HCEC 1CT (cell line): ENCODE data around the gene FGF14.

Experiments
- DNase-seq: peaks from one replicate; pipeline ENCODE4 v3.0.0-alpha.2; 2017

Gene FGF14

DNA sequence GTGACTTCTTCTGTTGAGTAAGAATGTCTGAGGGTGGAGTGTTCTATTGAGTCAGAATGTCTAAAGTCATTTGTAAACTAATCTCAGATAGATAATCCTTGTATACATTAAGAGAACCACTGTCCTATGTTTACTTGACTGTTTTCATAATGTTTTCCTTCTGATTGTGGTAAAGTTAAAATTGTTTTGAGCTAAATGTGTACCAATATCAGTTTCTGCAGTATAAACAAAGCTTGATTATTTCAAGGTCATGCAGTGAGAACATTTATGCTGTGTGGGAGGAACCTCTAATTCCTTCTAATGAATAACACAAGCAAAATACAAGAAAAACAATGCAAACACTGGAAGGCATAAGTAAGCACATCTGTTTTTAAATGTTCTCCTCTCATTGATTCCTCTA lies 434.6 kb downstream of the FGF14 start:
- no peak for DNase-seq

DNA sequence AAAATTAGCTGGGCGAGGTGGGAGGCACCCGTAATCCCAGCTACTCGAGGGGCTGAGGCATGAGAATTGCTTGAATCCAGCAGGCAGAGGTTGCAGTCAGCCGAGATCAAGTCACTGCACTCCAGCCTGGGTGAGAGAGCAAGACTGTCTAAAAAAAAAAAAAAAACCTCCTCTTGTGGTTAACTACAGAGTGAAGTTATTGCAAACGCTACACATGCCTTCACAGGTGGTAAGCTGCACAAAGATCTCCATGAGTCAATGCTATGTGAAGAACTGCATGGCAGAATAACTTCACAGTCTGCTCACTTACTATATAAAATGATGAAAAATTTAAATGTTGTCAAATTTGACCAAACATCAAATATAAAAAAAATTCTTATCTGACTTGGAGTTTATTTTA lies 436.8 kb downstream of the FGF14 start:
- no peak for DNase-seq

DNA sequence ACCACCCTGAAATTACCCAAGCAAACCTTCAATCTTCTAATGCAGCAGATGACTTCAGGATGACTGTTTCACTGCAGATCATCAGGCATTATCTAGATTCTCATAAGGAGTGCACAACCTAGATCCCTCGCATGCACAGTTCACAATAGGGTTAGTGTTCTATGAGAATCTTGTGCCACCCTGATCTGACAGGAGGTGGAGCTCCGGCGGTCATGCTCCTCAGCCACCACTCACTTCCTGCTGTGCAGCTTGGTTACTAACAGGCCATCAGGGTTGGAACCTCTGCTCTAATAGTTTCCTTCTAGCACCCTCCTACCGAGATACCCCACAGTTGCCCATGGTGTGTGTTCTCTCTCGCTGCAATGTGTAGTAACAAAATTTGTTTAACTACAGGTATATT lies 442.8 kb downstream of the FGF14 start:
- no peak for DNase-seq

DNA sequence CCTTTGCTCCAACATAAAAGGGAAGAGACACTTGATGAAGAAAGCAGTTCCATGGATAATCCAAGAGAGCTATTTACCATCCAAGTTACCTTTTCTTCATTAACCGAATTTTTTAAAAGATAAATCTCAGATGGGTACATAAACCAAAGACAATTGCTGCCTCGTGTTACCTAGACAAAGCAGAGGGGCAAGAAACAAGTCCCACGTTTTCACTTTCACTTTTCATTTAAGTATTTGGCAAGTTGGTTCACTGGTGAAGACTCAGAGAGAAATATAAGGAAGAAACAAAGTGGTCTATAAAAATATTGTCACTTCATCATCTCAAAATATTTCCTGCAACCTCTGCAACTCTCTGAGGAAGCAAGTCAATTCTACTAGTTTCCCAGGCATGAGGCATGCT lies 446.1 kb downstream of the FGF14 start:
- DNase-seq, result no peak

DNA sequence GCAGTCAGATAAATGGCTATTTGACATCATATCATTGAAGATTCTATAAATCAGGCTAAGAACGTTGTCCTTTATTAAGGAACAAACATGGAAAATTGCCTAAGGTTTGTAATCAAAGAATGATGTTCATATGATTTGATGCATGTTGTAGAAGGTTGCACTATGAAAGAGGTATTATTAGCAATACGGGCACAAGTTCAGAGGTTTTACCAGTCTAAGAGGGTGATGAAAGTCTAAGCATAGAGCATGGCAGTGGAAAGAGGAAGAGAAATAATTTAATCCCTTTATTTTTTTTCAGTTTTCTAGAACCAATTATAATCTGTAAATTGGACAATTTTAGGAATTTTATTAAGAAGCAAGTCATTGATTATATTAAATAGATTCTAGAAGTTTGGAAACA lies 450.7 kb downstream of the FGF14 start:
- DNase-seq, result no peak

DNA sequence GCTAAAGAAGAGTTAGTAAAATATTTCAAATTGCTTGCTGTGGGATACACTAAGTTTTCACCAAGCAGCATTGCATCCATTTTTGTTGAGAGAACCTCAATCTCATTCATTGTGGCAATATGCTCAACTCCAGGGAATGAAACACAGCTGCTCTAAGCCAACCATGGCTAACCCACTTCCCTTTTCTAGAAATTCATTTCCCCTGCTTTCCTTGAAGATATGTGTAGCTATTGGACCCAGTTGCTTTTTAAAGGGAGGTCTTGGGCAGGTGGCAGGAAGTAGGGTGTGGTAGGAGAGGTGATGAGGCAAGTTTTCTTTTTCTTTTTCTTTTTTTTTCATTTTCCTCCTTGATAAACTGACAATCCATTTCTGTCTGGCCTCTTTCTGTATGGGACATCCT lies 452.2 kb downstream of the FGF14 start:
- DNase-seq, result no peak

DNA sequence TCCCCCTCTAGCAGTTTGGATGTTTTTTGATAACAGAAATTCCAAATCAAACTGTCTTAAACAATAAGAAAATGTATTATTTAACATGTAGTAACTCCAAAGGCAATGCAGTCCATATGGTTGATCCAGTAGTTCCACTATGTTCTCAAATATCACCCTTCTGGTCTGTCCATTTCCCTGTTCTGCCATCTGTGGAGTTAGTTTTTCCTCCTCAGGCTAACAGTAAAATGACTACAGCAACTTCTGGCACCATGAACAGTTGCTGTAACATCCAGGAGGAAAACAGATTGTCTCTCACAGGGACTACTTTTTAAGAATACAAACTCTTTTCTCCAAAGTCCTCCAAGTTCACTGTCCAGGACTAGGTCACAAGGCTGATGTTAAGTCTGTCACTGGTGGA lies 455.4 kb downstream of the FGF14 start:
- DNase-seq, result no peak

DNA sequence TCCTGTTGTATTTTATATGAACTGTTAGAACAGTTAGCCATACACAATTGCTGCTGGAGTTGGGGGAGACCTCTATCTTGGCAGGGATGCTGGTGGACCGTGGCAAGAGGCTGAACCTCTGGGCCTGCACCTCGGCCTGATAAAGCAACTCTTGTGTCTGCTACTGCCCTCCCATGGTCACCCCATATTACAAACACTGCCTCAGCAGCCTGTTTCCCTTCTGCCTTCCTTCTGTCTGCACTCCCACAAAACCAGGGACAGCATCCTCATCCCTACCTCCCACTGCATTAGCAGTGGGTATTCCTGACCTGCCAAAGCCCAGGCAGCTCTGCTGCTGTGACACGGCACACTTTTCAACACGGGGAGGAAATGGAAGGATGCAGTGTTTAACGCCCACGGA lies 456.4 kb downstream of the FGF14 start:
- no peak for DNase-seq

DNA sequence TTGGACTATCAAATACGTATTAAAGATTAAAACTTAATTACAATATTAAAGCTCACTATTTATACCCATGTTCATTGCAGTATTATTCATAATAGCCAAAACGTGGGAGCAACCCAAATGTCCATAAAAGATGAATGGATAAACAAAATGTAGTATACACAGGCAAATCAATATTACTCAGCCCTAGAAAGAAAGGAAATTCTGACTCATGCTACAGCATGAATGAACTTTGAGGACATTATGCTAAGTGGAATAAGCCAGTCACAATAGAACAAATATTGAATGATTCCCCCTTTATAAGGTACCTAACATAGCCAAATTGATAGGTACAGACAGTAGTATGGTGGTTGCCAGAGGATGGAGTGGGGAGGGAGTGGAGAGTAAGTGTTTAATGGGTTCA lies 457.3 kb downstream of the FGF14 start:
- DNase-seq, result peak; percentile 30

DNA sequence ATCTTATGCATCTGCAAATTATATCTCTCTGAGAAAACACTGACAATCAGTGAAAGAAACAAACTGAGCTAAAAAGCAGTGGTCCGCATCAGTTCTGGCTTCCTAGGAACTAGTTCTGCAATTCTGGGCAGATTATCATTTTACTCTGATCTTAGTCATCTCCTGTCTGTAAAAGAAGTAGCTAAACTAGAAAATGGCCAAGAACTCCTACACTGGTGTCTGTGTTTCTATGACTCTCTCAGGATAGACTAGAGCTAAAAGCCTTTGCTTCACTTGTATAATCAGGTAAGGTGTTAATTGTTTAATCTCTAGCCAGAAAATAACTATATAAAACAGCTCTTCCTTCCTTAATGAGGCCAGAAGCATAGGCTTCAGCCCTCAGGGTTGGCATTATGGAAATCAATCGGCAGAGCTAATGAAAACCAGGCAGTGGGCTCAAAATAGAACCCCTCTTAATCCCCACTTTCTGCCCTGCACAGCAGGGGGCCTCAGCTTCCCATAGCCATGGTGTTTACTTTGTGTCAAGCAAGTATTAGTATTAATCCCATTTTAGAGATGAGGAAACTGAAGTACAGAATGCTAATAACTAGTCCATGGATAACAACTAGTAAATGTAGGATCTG lies 459.2 kb downstream of the FGF14 start:
- no peak for DNase-seq

DNA sequence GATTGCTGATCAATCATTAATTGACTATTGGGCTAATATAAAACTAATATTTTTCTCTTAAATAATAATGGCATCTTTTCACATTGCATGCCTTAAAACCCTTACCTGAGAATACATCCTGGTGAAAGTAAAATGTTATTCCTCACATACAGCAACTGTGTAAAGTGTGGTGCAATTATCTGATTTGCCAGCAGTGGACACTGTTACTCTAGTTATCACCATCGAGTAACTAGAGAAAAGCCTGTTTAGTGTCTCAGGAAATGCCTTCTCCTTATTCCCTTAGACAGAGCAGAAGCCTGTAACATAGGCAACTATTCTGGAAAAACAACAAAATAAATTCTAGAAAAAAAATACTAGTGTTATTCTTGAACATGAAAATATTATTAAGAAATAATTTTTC lies 459.8 kb downstream of the FGF14 start:
- DNase-seq, result peak; percentile 24

DNA sequence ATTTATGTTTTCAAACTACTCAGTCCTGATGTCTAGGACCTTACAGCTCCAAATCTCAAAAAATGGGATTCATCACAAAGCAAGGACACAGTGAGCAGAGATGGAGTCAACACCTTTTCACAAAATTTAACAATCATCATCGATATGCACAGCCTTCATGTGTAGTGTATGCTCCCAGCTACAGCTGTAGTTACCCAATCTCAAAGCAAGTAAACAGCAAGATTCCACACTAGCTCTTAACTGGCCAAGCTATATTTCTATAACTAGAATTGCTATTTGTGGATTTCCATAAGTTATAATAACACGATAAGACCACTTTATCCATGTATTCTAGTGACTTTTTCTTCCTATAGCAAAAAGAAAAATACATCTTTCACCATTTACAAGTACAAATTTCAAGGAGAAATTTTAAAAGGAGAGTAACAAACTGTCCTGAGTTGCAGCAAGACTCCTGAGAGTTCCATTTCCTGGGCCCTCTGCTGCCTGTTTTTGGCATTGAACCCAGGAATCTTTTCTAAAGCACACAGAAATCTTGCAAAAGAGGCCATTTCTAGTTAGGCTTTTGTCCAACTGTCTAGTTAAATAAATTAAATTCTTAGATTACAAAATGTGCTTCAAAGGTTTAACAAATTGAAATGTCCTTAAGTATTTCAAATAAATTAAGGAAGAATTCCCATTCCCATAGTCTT lies 460.6 kb downstream of the FGF14 start:
- peak; percentile 6 for DNase-seq

DNA sequence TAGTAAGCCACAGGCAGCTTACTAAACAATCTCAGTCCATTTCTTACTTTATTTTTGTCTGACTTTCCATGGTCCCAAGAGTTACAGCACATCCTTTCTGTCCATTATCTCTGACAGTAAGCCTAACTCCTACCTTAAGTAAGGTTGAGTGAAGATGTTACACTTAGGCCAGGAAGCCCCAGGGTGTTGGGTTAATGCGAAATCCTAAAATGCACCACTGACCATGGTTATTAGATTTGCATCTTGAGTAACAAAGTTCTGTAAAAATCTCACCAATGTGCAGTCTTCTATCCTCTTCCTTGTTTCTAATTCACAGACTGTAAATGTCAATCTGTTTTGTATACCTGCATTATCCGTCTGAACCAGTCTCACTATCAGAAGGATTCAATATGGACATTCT lies 462.5 kb downstream of the FGF14 start:
- DNase-seq, result no peak

DNA sequence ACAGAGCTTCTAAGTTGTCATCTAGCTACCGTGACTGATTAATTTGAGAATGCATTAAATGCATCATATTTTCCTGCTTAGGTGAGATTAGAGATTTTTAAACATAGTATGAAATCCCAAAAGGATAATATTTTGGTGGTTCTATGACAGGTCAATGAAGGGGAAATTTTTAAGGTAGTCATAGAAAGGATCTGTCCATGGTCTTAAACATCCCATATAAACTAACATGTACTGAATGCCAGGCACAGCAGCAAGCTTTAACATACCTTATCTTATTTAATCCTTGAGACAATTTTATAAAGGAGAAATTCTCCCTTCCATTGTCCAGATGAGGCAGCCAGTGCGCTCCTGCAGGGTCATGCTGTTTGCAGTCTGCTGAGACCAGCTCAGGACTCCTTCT lies 466.0 kb downstream of the FGF14 start:
- no peak for DNase-seq

DNA sequence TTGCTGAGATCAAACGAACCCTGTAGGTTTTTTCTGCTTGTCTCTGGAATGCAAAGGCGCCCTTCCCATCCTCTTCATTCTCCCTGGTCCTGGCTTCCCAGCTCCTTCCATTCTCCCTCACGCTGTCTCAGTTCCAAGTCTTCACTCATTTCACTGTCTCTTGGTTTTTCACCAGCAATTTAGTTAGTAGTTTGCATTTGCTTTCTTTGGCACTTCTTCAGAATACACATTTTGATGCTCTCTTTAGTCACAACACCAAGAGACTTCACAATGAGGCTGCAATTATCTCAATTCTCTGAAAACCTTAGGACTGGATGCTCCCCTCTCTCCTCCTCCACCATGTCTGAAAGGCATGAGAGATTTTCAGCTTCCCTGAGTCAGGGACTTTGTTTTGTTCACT lies 470.7 kb downstream of the FGF14 start:
- DNase-seq, result no peak

DNA sequence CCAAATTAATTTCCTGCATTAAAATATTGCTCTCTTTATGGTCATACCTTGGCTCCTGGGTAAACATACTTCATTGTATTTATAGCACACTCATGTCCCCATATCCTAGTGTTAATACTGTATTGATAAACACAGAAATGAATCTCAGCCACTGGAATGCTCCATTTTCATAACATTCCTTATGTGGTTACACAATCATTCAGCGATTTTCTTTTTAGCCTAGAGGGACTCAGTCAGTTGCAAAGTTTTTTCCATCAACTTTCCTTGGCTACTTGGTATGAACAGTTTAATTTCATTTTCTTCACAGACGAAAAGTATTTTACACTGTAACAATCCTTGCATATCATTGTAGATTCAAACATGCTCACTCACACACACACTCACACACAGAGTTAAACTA lies 471.5 kb downstream of the FGF14 start:
- DNase-seq, result peak; percentile 6

DNA sequence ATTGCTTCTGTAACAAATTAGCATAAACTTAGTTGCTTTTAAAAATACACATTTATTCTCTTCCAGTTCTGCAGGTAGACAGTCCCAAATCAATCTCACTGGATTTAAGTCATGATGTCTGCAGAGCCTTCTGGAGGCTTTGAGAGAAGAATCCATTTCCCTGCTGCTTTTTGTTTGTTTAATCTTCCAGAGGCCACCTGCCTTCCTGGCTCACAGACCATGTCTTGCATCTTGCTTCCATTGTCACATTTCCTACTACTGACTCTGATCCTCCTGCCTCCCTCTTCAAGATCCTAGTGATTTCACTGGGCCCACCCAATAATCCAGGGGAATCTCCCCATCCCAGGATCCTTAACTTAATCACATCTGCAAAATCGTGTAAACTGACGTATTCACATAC lies 476.1 kb downstream of the FGF14 start:
- no peak for DNase-seq

DNA sequence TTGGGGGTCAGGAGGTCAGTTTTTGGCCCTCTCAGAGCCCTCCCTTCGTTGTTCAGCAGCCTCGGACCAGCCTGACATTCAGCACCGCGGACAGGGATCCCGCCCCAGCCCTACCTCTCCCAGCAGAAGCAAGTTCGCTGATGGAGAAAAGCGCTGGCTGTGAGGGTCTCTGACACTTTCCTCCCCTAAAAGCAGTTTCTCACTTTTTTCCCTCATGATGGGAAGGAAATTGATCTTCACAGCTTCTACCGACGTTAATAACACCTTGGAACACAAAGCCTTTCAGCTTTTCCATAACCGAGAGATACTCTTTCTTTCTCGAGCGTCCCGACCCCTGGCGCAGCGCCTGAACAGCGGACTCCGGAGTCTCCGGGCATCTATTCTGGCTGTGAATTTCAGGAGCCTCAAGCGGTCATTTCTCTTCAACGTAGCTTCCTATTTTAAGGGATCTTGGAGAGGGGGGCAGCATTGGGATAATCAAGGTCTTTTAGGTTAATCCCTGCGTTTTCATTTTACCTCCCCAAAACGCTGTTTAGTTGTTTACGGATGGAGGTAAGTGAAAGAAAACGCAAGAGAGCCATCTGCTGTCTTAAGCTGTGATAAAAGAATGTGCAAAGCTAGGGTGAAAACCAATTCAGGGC lies 482.2 kb downstream of the FGF14 start:
- no peak for DNase-seq

DNA sequence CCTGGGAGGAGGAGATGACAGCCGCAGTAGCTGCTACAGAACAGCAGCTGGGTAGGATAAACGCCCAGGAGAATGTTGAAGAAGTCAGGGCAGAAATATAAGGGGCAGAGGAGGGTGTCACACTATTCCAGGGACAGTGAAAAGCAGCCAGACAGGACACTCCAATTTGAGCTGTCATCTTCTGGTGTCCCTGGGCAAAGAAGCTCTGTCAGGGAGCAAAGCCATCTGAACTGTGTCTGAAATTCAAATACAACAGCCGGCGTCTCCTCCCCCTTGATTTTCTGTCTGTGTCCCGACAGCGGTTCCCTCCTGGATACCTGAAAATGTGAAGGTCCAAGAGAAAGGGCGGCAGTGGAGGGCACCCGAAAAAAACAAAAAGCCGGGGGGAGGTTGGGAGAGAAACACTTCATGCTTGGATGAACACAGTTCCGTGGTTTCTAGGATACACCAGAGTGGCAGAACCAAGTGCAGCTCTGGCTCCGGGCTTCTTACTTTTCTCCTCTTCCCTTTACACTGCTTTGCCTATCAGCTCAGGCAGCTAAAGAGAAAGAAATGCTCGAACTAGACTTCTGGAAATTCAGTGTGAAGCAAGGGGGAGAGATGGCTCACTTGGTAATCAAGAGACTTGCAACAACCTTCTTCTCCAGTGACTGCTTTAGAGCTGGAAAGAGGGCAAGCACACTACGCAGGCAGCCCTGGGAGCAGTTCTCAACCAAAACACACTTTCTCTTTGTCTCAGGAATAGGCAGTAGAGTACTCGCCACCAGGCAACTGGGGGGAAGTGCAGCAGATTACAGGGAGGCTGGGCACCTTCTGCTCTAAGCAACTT lies 483.8 kb downstream of the FGF14 start:
- DNase-seq, result no peak

DNA sequence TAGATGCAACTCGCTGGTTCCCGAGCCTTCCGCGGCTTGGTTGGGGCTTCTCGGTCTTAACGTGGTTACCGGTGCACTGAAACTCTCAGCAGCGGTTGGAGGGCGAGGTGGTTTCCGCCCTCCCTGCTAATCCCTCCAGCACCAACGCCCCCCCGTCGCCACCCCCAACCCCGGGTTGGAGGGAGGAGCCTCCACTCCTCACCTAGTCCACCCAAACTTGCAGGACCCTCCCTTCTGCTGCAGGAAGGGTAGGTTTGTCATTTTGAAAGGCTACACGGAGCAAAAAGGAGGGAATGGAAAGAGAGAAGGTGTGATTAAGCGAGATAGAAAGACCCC lies 484.4 kb downstream of the FGF14 start:
- no peak for DNase-seq

DNA sequence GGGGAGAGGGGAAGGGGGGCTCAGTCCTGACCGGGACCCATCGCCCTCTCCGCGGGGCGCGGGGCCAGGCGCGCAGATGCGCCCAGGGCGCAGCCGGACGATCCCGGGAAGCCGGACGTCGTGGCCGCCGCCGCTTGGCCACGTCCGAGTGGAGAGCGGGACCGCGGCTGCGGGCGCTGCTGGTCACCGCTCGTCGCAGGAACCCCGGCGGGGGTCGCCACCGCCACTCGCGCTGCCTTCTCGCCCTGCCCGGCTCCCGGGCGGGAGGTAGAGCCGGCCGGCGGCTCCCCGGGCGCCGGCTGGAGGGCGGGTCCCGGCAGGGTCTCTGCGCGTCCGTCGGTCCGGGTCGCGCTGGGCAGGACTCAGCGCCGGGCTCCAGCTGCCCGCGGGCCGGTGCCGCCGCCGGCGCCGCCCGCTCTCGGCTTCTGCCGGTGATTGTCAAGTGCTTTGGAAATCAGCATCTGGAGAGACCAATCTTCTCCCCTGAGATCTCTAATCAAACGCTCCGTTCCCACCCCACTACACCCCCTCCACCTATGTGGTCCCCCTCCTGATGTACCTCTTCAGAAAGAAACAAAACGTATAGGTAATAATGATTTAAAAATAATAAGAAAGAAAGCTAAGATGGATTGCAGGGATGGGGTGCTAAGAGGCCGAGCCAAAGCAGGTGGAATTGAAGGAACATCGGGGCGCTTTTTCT lies 484.9 kb downstream of the FGF14 start:
- DNase-seq, result no peak

DNA sequence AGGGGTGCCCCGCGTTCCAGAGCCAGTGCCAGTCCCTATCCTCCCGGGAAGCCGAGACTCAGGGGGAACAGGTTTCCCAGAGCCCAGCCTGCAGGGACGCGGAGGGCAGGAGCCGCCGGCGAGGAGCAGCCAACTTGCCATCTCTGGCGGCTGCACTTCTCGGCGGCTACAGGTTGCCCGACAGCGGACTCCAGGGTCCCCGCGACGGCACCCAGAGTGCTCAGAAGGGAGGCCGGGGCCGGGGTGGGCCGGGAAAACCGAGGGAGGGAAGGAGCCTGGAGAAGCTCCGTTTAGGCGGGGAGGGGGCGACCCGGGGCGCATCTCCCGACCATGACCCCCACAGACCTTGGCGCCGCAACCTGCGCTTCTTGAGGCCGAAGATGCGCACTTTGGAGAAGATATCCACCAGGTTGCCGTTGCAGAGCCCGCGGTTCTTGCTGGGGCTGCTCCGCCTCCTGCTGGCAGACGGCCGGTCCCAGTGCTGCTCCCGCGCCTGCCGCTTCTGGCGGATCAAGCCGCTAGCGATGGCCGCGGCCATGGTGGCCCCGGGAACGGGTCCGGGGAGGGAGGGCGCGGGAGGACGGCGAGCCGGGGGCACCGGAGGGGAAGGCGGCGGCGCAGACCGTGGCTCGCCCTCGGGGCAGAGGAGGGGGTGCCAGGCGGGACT lies 485.6 kb downstream of the FGF14 start:
- DNase-seq, result no peak

DNA sequence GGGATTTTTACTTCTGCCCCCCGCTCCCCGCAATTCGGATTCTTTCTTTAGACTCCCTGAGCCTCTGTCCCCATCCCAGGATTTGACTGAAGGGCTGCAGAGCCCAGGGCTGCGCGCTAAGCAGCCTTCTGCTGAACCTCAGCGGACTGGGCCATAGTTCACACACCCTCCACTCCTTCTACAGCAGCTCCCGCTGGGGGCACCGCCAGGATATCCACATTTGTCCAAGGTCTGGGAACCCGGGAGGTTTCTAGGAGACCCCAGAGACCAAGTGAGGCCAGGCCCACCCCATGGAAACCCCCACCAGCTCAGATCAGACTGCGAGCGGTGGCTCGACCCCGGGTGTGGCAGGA lies 486.1 kb downstream of the FGF14 start:
- no peak for DNase-seq
